ENCODE measurements around the gene EDRF1. TPM values are rescaled to one million over a fixed set of nuclear protein-coding genes. Genes with fewer than 3 reads are reported as not detected.

The EDRF1 gene
- total RNA-seq, 1 donor from 2014 or later, result 47.4 TPM

DNA sequence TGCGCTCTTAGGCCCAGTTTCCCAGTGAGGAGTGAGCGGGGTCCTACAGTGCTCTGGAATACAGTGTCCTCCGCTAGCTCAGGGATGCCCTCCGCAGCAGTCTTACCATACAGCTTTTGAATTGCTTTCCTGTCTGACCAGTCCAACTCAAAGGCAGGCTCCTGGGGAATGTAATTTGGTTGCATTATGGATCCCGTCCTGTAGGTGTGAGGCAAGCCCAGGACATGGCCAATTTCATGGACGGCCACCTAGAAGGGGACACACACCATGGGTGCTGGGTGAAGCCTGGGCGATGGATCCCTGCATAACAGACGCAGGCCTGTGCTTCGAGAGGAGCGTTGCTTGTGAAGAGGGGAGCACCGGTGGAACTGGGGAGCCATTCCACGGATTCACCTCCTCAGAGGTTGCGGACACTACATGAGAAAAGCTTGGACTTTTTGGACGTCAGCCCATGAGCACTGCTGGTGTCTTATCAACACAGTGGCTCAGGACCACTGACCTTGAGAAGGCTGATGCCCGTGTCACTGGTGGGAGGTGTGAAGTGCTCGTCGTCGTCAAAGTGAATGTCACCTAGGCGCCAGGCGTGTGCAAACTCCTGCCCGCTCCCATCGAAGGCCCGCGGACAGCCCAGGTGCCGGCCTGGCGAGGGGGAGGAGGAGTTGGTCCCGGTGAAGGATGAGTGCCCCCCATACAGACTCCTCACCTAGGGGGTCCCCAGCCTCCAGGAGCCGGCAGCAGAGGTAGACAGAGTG, 52.8 kb downstream of the EDRF1 start:
- H3K4me3 Mint-ChIP-seq (ENCODE audit: low read depth), result no peak overlapping the region
- H3K27ac Mint-ChIP-seq, result no peak overlapping the region
- no peaks in the 10 kb centered on the region for H3K4me1 Mint-ChIP-seq (ENCODE audit: low read depth)
- no peaks in the 10 kb centered on the region for H3K9me3 Mint-ChIP-seq (ENCODE audit: low read depth)
- H3K27me3 Mint-ChIP-seq, result no peaks in the 10 kb centered on the region
- H3K36me3 Mint-ChIP-seq (ENCODE audit: insufficient read depth), result peaks cover 2% of the 10 kb centered on the region
- TF ChIP-seq, protein P1, sequence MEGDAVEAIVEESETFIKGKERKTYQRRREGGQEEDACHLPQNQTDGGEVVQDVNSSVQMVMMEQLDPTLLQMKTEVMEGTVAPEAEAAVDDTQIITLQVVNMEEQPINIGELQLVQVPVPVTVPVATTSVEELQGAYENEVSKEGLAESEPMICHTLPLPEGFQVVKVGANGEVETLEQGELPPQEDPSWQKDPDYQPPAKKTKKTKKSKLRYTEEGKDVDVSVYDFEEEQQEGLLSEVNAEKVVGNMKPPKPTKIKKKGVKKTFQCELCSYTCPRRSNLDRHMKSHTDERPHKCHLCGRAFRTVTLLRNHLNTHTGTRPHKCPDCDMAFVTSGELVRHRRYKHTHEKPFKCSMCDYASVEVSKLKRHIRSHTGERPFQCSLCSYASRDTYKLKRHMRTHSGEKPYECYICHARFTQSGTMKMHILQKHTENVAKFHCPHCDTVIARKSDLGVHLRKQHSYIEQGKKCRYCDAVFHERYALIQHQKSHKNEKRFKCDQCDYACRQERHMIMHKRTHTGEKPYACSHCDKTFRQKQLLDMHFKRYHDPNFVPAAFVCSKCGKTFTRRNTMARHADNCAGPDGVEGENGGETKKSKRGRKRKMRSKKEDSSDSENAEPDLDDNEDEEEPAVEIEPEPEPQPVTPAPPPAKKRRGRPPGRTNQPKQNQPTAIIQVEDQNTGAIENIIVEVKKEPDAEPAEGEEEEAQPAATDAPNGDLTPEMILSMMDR (IDR thresholded peaks at IDR 0.05; ENCODE audit: unreplicated experiment), result no peak
- DNase-seq (ENCODE audit: low spot score, unreplicated experiment), result no peak

DNA sequence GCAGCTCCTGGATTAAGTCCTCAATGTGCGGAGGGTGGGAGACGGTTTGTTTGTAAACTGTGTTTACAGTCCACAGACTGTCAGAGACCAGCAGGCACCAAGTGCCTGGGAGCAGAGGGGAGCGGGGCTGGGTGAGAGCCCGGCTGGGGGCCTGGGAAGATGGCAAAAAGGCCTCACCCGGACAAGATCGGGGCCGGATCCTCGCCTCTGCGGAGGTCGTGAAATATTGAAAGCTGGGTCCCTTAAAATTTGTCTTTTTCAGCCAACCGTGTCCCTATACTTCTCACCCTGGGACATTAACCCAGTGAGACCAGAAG, 53.3 kb downstream of the EDRF1 start:
- TF ChIP-seq, protein P1 (IDR thresholded peaks at IDR 0.05; ENCODE audit: unreplicated experiment), result no peak
- Mint-ChIP-seq H3K27me3 (no peaks in the 10 kb centered on the region), H3K4me1 (ENCODE audit: low read depth) (no peaks in the 10 kb centered on the region), H3K9me3 (ENCODE audit: low read depth) (no peaks in the 10 kb centered on the region), H3K36me3 (ENCODE audit: insufficient read depth) (peaks cover 2% of the 10 kb centered on the region), H3K27ac (no peak overlapping the region), H3K4me3 (ENCODE audit: low read depth) (no peak overlapping the region)
- DNase-seq (ENCODE audit: low spot score, unreplicated experiment), result no peak

DNA sequence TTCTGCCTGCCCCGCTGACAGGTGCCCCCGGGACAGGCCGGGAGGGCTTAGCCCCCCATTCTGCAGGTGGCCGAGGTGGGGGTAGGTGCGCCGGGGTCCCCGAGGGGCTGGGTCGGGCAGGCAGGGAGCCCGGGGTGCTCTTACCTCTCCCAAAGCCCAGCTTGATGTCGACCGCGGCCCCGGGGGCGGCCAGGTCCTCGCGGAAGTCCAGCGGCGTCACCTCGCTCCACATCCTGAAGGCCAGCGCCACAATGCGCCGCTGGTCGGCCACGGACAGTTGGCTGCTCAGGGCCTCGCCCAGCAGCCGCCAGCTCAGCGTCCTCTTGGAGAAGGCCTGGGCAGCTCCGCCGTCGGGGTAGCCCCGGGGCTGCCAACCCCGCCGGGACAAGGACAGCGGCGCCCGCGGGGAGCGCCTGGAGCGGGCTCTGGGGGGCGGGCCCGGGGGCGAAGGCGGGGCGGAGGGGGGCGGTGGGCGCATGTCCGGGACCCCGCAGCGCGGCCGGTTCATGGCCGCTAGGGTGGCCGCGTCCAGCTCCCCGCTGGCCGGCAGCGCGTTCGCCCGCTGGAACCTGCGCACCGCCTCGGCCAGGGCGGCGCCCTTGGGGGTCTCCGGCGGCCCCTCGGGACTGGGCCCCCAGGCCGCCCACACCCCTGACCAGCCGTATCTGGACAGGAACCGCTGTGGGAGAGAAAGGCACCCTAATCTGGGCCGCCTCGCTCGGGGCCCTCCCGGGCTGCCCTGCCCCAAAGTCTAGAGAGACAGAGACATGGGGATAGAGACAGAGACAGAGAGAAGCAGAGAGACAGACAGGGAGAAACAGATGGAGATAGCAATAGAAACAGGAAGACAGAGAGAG, 54.4 kb downstream of the EDRF1 start:
- no peak overlapping the region for H3K4me3 Mint-ChIP-seq (ENCODE audit: low read depth)
- peaks cover 2% of the 10 kb centered on the region for H3K36me3 Mint-ChIP-seq (ENCODE audit: insufficient read depth)
- peaks cover 1% of the 10 kb centered on the region for H3K9me3 Mint-ChIP-seq (ENCODE audit: low read depth)
- TF ChIP-seq, protein P1 (IDR thresholded peaks at IDR 0.05; ENCODE audit: unreplicated experiment), result no peak
- no peaks in the 10 kb centered on the region for H3K27me3 Mint-ChIP-seq
- no peaks in the 10 kb centered on the region for H3K4me1 Mint-ChIP-seq (ENCODE audit: low read depth)
- H3K27ac Mint-ChIP-seq, result no peak overlapping the region
- DNase-seq (ENCODE audit: low spot score, unreplicated experiment), result no peak

DNA sequence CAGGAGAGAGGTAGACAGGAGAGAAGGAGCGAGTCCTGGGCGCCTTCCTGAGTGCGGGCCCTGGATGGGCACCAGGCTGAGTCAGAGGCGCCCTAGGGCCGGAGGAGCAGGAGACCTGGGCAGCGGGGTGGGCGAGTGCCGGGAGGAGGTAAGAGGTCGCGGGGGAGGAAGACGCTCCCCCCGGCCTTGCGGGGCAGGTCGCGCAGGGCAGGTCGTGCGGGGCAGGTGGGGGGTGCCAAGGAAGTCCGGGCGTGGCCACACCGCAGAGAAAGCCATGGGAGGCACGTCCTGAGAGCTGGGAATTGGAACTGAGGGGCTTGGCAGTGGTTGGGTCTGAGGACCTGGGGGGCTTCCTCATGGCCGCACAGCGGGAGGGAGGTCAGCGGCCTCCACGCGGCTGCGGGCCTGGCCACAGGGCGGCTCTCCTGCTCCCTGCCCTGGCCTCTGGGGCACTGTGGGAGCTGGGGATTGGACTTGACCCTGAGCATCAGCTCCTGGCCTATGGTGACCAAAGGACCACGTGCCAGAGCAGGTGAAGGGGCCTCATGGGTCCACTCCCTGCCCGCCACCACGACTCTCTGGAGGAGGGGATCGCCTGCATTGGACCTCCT, 55.2 kb downstream of the EDRF1 start:
- Mint-ChIP-seq H3K9me3 (ENCODE audit: low read depth) (peaks cover 5% of the 10 kb centered on the region), H3K4me3 (ENCODE audit: low read depth) (no peak overlapping the region), H3K27ac (no peak overlapping the region), H3K27me3 (no peaks in the 10 kb centered on the region), H3K4me1 (ENCODE audit: low read depth) (no peaks in the 10 kb centered on the region), H3K36me3 (ENCODE audit: insufficient read depth) (no peaks in the 10 kb centered on the region)
- TF ChIP-seq, protein P1 (IDR thresholded peaks at IDR 0.05; ENCODE audit: unreplicated experiment), result no peak
- DNase-seq (ENCODE audit: low spot score, unreplicated experiment), result no peak

DNA sequence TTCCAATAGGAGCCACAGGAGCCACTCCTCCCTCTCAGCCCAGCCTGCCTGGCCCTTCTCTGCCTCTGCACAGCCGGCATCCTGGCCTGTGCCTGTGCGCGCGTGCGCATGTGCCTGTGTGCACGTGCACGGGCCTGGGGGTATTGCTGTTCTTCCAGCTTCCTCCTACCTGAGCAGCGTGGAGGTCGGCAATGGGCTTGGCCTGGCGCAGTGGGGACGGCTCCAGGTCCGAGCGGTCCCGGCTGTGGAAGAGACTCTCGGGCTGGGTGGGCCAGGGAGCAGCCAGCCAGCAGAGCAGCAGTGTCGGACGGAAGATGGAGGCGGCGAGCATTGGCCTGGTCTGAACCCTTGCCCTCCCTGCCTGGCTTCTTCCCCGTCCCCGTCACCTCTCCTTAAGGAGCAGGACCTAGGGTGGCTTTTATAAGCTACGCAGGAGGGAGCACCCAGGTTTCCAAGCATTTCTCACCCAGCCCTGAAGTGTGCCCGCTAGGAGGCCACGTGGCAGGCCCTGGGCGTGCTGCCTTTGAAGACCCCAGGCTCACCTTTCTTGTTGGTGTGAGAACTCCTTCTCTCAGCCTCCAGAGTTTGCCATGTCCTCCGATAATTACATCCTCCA, 56.1 kb downstream of the EDRF1 start, which contains the start of gene MMP21:
TSS of gene MMP21 (minus strand) at position 331 of the 616 bp plus-strand sequence. CDS start at position 331, 0 bp downstream.
- Mint-ChIP-seq H3K27me3 (no peaks in the 10 kb centered on the region), H3K4me3 (ENCODE audit: low read depth) (no peak within 1 kb of the TSS), H3K4me1 (ENCODE audit: low read depth) (no peaks in the 10 kb centered on the region), H3K9me3 (ENCODE audit: low read depth) (peaks cover 5% of the 10 kb centered on the region), H3K36me3 (ENCODE audit: insufficient read depth) (no peaks in the 10 kb centered on the region), H3K27ac (no peak within 1 kb of the TSS)
- TF ChIP-seq, protein P1 (IDR thresholded peaks at IDR 0.05; ENCODE audit: unreplicated experiment), result no peak
- DNase-seq (ENCODE audit: low spot score, unreplicated experiment), result no peak
